Astrocyte (in vitro differentiated cells and primary cell): ENCODE measurements around the gene DNAH6. TPM values are rescaled to one million over a fixed set of nuclear protein-coding genes. Genes with fewer than 3 reads are reported as not detected.

Source experiments
- DNase-seq: peaks from one replicate; pipeline ENCODE4 v3.0.0-alpha.2; 2010; ENCODE audit warnings: low read depth
- FAIRE-seq: peaks from 2 replicates; lab custom pipeline; 2011; peaks lifted over from hg19 to GRCh38; lab: Jason Lieb, UNC
- H2AFZ ChIP-seq: 2 replicates; pipeline ENCODE4 v1.6.0; 2012; ENCODE audit warnings: low read depth, low read length, inconsistent platforms
- H3K27ac ChIP-seq: 2 replicates; pipeline ENCODE4 v1.5.1; 2011; ENCODE audit warnings: low read depth, low read length, inconsistent platforms
- H3K27me3 ChIP-seq: 2 replicates; pipeline ENCODE4 v1.6.0; 2011; ENCODE audit warnings: low read length, inconsistent platforms; ENCODE audit not compliant: insufficient read depth
- H3K36me3 ChIP-seq: 2 replicates; pipeline ENCODE4 v1.5.1; 2011; ENCODE audit warnings: low read length, inconsistent platforms; ENCODE audit not compliant: insufficient read depth
- H3K4me1 ChIP-seq: 2 replicates; pipeline ENCODE4 v1.5.1; 2011; ENCODE audit warnings: low read length, inconsistent platforms; ENCODE audit not compliant: insufficient read depth
- H3K4me2 ChIP-seq: 2 replicates; pipeline ENCODE4 v1.6.0; 2012; ENCODE audit warnings: low read length, inconsistent platforms
- H3K4me3 ChIP-seq: 2 replicates; pipeline ENCODE4 v1.5.1; 2011; ENCODE audit warnings: low read depth, mild to moderate bottlenecking, low read length, inconsistent platforms; ENCODE audit not compliant: insufficient read depth
- H3K79me2 ChIP-seq: 2 replicates; pipeline ENCODE4 v1.6.0; 2012; ENCODE audit warnings: mild to moderate bottlenecking, low read length, inconsistent platforms; ENCODE audit not compliant: insufficient read depth
- H3K9ac ChIP-seq: 2 replicates; pipeline ENCODE4 v1.6.0; 2012; ENCODE audit warnings: mild to moderate bottlenecking, low read length, inconsistent platforms
- H3K9me3 ChIP-seq: 2 replicates; pipeline ENCODE4 v1.5.1; 2012; ENCODE audit warnings: low read depth, mild to moderate bottlenecking, low read length, inconsistent platforms; ENCODE audit not compliant: insufficient read depth
- H4K20me1 ChIP-seq: 2 replicates; pipeline ENCODE4 v1.6.0; 2012; ENCODE audit warnings: low read length, inconsistent platforms; ENCODE audit not compliant: insufficient read depth
- H3K27ac Mint-ChIP-seq: one replicate; pipeline ENCODE4 v1.8.0; 2021; ENCODE audit warnings: mild to moderate bottlenecking, mixed read lengths; ENCODE audit not compliant: unreplicated experiment
- H3K27me3 Mint-ChIP-seq: one replicate; pipeline ENCODE4 v1.8.0; 2021; ENCODE audit warnings: low read depth, mixed read lengths; ENCODE audit not compliant: unreplicated experiment
- H3K36me3 Mint-ChIP-seq: one replicate; pipeline ENCODE4 v1.8.0; 2021; ENCODE audit warnings: low read depth, mixed read lengths; ENCODE audit not compliant: unreplicated experiment
- H3K4me1 Mint-ChIP-seq: one replicate; pipeline ENCODE4 v1.8.0; 2021; ENCODE audit warnings: low read depth, mixed read lengths; ENCODE audit not compliant: unreplicated experiment
- H3K4me3 Mint-ChIP-seq: one replicate; pipeline ENCODE4 v1.8.0; 2021; ENCODE audit warnings: mild to moderate bottlenecking, moderate library complexity, mixed read lengths; ENCODE audit not compliant: unreplicated experiment
- H3K9me3 Mint-ChIP-seq: one replicate; pipeline ENCODE4 v1.8.0; 2021; ENCODE audit warnings: mild to moderate bottlenecking, mixed read lengths; ENCODE audit not compliant: unreplicated experiment
- CTCF ChIP-seq: IDR thresholded peaks from 2 replicates; pipeline ENCODE4 v1.5.1; 2011; ENCODE audit warnings: low read depth, mild to moderate bottlenecking, inconsistent platforms, low read length, moderate library complexity; ENCODE audit not compliant: insufficient read depth
- EZH2 ChIP-seq: IDR thresholded peaks from 2 replicates; pipeline ENCODE4 v1.6.1; 2012; ENCODE audit warnings: mild to moderate bottlenecking, low read length, inconsistent platforms; ENCODE audit not compliant: insufficient read depth
- total RNA-seq: library from RNA; stranded (reverse); gene quantifications from 2 replicates; pipeline ENCODE4 v1.2.1, GENCODE V29; 2021

Gene DNAH6
- total RNA-seq, 1 donor from 2014 or later, result 0.20 TPM

DNA sequence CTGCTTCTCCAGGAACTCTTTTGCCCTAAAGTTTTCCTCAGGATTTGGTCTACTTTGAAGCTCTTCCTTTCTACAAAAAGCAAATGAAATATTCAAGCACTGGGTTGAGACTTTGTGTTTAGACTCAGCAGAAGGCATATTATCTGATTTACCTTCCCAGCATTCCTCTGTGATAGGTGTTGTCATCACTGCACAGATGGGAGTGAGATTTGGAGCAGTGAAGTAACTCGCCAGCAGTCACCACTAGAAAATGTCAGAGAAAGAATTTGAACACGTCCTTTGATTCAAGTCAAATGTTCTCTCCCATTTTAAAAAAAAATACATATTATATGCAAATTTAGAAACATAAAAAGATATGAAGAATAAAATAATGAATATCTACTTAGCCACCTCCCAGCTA, 112.2 kb downstream of the DNAH6 start:
- H3K4me2 ChIP-seq, result no peak overlapping the region
- no peaks in the 10 kb centered on the region for H3K36me3 Mint-ChIP-seq
- no peak overlapping the region for H3K27ac ChIP-seq
- H3K4me3 Mint-ChIP-seq, result no peak overlapping the region
- FAIRE-seq (no peak), DNase-seq (no peak)
- TF ChIP-seq CTCF, result no peak
- no peak for TF ChIP-seq EZH2
- H3K9ac ChIP-seq, result no peak overlapping the region
- H3K4me1 ChIP-seq, result no peaks in the 10 kb centered on the region
- no peak overlapping the region for H3K4me3 ChIP-seq
- no peaks in the 10 kb centered on the region for H4K20me1 ChIP-seq
- no peaks in the 10 kb centered on the region for H3K9me3 Mint-ChIP-seq
- H3K27me3 Mint-ChIP-seq, result peaks cover 11% of the 10 kb centered on the region
- H3K9me3 ChIP-seq, result no peaks in the 10 kb centered on the region
- no peak overlapping the region for H3K27ac Mint-ChIP-seq
- H3K79me2 ChIP-seq, result no peaks in the 10 kb centered on the region
- H3K27me3 ChIP-seq, result peaks cover 10% of the 10 kb centered on the region
- no peaks in the 10 kb centered on the region for H3K36me3 ChIP-seq
- H3K4me1 Mint-ChIP-seq, result no peaks in the 10 kb centered on the region
- H2AFZ ChIP-seq, result no peak overlapping the region

DNA sequence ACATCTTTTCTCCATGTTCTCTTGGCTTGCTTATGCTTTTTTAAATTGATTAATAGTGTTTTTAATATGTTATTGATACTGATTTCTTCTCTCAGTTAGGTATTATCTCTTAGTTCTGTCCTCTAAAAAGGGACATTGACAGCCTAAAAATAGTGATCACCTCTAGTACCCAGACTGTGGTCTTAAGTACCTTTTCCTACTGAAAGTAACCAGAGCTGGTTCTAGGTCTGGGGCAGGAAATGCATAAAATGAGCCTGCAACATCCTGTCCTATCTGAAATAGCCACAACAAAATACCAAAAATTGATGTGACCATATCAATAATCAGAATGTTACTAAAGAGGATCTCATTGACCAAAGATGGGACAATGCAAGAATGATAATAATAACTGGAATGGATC, 113.3 kb downstream of the DNAH6 start:
- Histone ChIP-seq H4K20me1 (no peaks in the 10 kb centered on the region), H3K27me3 (peaks cover 12% of the 10 kb centered on the region), H3K4me1 (no peaks in the 10 kb centered on the region), H3K27ac (no peak overlapping the region), H3K9me3 (no peaks in the 10 kb centered on the region), H3K4me3 (no peak overlapping the region), H3K9ac (no peak overlapping the region), H3K36me3 (no peaks in the 10 kb centered on the region), H3K4me2 (no peak overlapping the region), H3K79me2 (no peaks in the 10 kb centered on the region), H2AFZ (no peak overlapping the region)
- DNase-seq (no peak), FAIRE-seq (no peak)
- Mint-ChIP-seq H3K27ac (no peak overlapping the region), H3K27me3 (peaks cover 14% of the 10 kb centered on the region), H3K9me3 (no peaks in the 10 kb centered on the region), H3K4me1 (no peaks in the 10 kb centered on the region), H3K4me3 (no peak overlapping the region), H3K36me3 (no peaks in the 10 kb centered on the region)
- TF ChIP-seq EZH2 (no peak), CTCF (no peak)

- Histone ChIP-seq H3K9ac (no peak overlapping the region), H3K27ac (no peak overlapping the region), H4K20me1 (no peaks in the 10 kb centered on the region), H3K9me3 (no peaks in the 10 kb centered on the region), H3K27me3 (peaks cover 12% of the 10 kb centered on the region), H3K79me2 (no peaks in the 10 kb centered on the region), H3K36me3 (no peaks in the 10 kb centered on the region), H3K4me1 (no peaks in the 10 kb centered on the region), H2AFZ (no peak overlapping the region), H3K4me3 (peak overlapping the region; percentile 18), H3K4me2 (peak overlapping the region; percentile 62)
- no peaks in the 10 kb centered on the region for H3K36me3 Mint-ChIP-seq
- peak; percentile 88 for FAIRE-seq
- TF ChIP-seq CTCF, result peak; percentile 83
- no peak for TF ChIP-seq EZH2
- H3K9me3 Mint-ChIP-seq, result no peaks in the 10 kb centered on the region
- no peak overlapping the region for H3K27ac Mint-ChIP-seq
- peaks cover 20% of the 10 kb centered on the region for H3K27me3 Mint-ChIP-seq
- peak; percentile 56 for DNase-seq
- H3K4me1 Mint-ChIP-seq, result no peaks in the 10 kb centered on the region
- no peak overlapping the region for H3K4me3 Mint-ChIP-seq
These were observed 114.7 kb downstream of the DNAH6 start for GRCh38 chr2:84631047-84631446.
